Femur (tissue), 1 donor: ENCODE measurements around the gene ITGB1BP1.

Source experiments
- DNase-seq: peaks from one replicate; pipeline ENCODE4 v3.0.0-alpha.2; 2017

Gene ITGB1BP1

GRCh38 chr2:9377461-9378097, 45.7 kb downstream of the ITGB1BP1 start:
- DNase-seq = no peak

GRCh38 chr2:9375857-9376428, 47.4 kb downstream of the ITGB1BP1 start:
- no peak for DNase-seq

- no peak for DNase-seq
These were observed 49.1 kb downstream of the ITGB1BP1 start for GRCh38 chr2:9374071-9374730.

GRCh38 chr2:9373476-9373875, 49.9 kb downstream of the ITGB1BP1 start:
- DNase-seq = no peak

- DNase-seq = no peak
These were observed 50.3 kb downstream of the ITGB1BP1 start for GRCh38 chr2:9373047-9373446.

GRCh38 chr2:9370746-9371145, 52.6 kb downstream of the ITGB1BP1 start:
- DNase-seq = no peak

GRCh38 chr2:9366026-9366425, 57.3 kb downstream of the ITGB1BP1 start:
- no peak for DNase-seq

- DNase-seq = no peak
These were observed 57.8 kb downstream of the ITGB1BP1 start for GRCh38 chr2:9365498-9366019.

- no peak for DNase-seq
These were observed 58.4 kb downstream of the ITGB1BP1 start for GRCh38 chr2:9364791-9365497.

GRCh38 chr2:9364373-9364772, 59.0 kb downstream of the ITGB1BP1 start:
- DNase-seq = no peak

- DNase-seq = no peak
These were observed 62.6 kb downstream of the ITGB1BP1 start for GRCh38 chr2:9360701-9361100.

- no peak for DNase-seq
These were observed 63.2 kb downstream of the ITGB1BP1 start for GRCh38 chr2:9360110-9360509.

GRCh38 chr2:9359463-9359862, 63.9 kb downstream of the ITGB1BP1 start:
- no peak for DNase-seq

GRCh38 chr2:9358846-9359245, 64.5 kb downstream of the ITGB1BP1 start:
- no peak for DNase-seq

GRCh38 chr2:9356261-9356660, 67.1 kb downstream of the ITGB1BP1 start:
- DNase-seq = no peak

GRCh38 chr2:9355716-9356115, 67.6 kb downstream of the ITGB1BP1 start:
- no peak for DNase-seq

- no peak for DNase-seq
These were observed 68.1 kb downstream of the ITGB1BP1 start for GRCh38 chr2:9355270-9355669.

GRCh38 chr2:9354318-9354717, 69.0 kb downstream of the ITGB1BP1 start:
- no peak for DNase-seq
